HG03354 (cell line): Measurements from ENCODE around the gene TTC23L.
"Not testable (repeated sequence)": the region's sequence is repeated elsewhere in the genome, so short reads cannot be mapped to it uniquely, and the experiment has no call there.

Source experiments
- ATAC-seq: cut with Tn5 transposase; IDR thresholded peaks from one replicate; pipeline ENCODE4 v1.9.1; 2021; ENCODE audit warnings: mild to moderate bottlenecking; ENCODE audit not compliant: unreplicated experiment, poor library complexity, severe bottlenecking

The TTC23L gene

GRCh38 chr5:34915139-34915855, 76.3 kb downstream of the TTC23L start, which contains the start of the genes BRIX1 and RAD1:
TSS of gene BRIX1 (plus strand) at chr5:34915711. CDS start at chr5:34915739, 28 bp downstream.
TSS of gene RAD1 (minus strand) at chr5:34915504. CDS start at chr5:34914892, 612 bp downstream.
- ATAC-seq: peak; percentile 98

GRCh38 chr5:34915856-34916192, 76.9 kb downstream of the TTC23L start:
- ATAC-seq: peak; percentile 20

DNA sequence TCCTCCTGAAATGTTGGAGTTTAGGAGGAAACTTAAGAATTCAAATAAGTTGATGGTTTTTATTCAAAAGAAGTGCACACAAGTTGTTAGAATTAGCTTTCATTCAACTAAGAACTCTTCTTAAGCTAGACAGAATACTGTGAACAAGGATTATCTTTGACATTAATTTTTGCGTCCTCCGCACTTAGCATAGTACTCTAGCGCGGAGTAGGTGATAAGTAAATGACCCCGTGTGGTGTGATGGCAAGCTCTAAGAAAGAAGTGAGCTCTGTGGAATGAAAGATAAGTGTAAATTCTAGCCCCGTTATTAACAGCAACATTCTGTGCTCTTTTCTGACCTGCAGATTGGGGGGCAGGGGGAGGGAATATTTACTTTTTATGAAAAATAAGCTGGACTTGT, 77.6 kb downstream of the TTC23L start:
- no peak for ATAC-seq

GRCh38 chr5:34918025-34918424, 79.1 kb downstream of the TTC23L start:
- no peak for ATAC-seq

DNA sequence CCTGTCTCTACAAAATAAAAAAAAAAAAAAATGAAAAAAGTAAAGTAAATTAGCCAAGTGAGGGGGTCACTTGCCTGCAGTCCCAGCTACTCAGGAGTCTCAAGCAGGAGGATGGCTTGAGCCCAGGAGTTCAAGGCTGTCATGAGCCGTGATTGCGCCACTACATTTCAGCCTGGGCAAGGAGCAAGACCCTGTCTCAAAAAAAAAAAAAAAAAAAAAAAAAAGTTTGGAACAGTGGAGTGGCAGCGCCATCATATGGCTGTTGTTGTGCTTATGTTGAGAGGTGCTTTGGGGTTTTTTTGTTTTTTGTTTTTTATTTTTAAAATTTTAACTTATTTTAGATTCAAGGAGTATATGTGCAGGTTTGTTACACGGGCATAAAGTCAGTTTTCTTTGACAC, 80.1 kb downstream of the TTC23L start:
- no peak for ATAC-seq

DNA sequence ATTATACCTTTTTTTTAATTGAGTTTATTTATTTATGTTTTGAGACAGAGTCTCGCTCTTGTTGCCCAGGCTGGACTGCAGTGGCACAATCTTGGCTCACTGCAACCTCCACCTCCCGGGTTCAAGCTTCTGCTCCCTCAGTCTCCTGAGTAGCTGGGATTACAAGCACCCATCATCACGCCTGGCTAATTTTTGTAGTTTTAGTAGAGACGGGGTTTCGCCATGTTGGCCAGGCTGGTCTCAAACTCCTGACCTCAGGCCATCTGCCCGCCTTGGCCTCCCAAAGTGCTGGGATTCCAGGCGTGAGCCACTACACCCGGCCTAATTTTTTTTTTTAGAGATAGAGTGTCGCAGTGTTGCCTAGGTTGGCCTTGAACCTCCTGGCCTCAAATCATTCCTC, 84.3 kb downstream of the TTC23L start:
- ATAC-seq: not testable (repeated sequence)

DNA sequence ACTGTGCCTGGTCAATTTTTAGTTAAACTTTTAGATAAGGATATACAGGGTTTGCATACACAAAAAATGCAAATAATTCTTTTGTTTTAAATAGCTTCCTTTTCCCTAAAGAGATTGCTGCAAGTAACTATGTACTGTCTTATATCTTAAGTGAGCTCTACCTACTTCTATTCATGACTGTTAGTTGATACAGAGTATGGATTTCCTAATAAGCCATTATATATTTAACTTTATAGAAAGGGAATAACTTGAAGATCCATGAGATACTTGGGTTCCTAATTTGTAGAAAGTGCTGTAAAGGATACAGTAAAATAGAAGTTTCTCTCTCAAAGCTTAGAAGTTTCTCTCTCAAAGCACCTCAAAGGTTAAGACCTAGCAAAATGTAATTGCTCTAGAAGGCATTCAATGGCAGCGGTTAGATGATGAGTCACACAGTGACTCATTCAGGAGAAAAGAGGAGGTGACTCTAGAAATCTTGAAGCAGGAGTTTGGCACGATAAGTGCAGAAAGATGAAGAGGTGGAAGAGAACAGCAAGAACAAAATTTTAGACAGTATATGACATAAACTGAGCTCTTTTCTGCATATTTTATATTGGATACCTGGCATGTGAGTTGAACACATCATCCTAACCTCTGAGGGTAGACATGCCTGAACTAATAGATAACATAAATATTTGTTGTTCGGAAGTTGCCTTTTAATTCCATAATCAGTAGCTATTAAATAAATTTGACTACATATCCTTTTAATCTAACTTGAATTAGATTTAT, 84.9 kb downstream of the TTC23L start:
- ATAC-seq: no peak

DNA sequence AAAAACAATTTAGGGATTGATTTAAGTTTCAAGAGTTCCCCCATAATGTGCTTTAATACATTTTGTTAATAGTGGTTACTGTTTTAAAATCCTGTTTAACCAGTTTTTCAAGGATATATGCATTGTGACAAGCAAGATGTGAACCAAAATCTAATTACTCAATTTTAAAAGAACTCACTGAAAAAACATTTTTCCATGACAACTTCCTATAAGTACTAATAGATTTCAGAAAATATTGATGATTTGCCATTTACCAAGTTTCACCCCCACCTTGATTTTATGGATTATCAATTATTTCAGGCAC, 85.5 kb downstream of the TTC23L start:
- no peak for ATAC-seq

- ATAC-seq: no peak
Measured at GRCh38 chr5:34926318-34926888, 87.4 kb downstream of the TTC23L start.

- ATAC-seq: no peak
Measured at GRCh38 chr5:34927785-34928184, 88.8 kb downstream of the TTC23L start.

- no peak for ATAC-seq
Measured at GRCh38 chr5:34928267-34928666, 89.3 kb downstream of the TTC23L start.

GRCh38 chr5:34929134-34929719, 90.3 kb downstream of the TTC23L start, which contains the start of gene DNAJC21:
TSS of gene DNAJC21 (plus strand) at chr5:34929559. CDS start at chr5:34929820, 261 bp downstream.
- peak; percentile 90 for ATAC-seq

GRCh38 chr5:34929720-34930461, 90.9 kb downstream of the TTC23L start:
- ATAC-seq: peak; percentile 80

DNA sequence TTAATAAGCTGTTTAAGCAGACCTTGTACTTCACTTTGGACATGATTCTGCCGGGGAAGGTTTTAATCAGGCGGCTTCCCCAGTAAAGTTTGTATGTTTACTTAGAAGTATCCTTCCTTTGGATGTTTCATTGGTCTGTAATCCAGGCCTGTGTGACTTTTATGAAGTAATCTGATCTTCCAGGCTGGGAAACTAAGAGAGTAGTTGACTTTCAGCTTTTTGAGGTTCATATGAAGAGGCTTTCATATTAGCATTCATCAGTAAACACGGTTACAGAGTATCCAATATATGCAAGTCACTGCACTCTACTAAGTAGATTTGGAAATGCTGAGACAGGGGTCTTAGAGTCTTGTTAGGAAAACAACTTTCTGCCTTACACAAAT, 91.5 kb downstream of the TTC23L start:
- ATAC-seq: no peak

GRCh38 chr5:34930870-34931269, 91.9 kb downstream of the TTC23L start:
- no peak for ATAC-seq

- no peak for ATAC-seq
Measured at GRCh38 chr5:34932947-34933346, 94.0 kb downstream of the TTC23L start.

- ATAC-seq: no peak
Measured at GRCh38 chr5:34941936-34942335, 103.0 kb downstream of the TTC23L start.

DNA sequence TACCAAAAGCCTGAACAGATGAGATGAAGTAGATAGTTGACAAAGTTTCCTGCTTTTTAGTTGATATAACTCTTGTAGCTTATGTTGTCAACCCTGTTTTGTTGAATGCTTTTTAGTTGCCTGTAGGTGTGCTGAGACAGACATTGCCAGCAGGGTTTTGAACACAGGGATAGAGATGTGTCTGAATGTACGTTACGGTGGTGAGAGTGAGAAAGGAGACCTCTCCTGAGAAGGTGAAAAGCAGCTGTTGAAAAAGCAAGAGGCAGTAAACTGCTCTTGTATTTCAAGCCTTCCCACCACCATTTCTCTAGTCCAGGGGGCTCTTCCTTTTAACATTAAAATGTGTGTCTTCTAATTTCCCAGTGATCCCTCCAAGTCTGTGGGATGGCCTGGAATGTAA, 105.1 kb downstream of the TTC23L start:
- ATAC-seq: no peak

GRCh38 chr5:34944460-34945047, 105.6 kb downstream of the TTC23L start:
- no peak for ATAC-seq
